ENCODE results near the gene CACHD1. TPM values are rescaled to one million over a fixed set of nuclear protein-coding genes. Genes with fewer than 3 reads are reported as not detected.

CACHD1 gene
- total and polyA plus RNA-seq, 9 of the 15 experiments (the other 6 are each of a cell fraction or from before 2014, with no cell fraction given): 0.07 TPM; not detected in 8

DNA sequence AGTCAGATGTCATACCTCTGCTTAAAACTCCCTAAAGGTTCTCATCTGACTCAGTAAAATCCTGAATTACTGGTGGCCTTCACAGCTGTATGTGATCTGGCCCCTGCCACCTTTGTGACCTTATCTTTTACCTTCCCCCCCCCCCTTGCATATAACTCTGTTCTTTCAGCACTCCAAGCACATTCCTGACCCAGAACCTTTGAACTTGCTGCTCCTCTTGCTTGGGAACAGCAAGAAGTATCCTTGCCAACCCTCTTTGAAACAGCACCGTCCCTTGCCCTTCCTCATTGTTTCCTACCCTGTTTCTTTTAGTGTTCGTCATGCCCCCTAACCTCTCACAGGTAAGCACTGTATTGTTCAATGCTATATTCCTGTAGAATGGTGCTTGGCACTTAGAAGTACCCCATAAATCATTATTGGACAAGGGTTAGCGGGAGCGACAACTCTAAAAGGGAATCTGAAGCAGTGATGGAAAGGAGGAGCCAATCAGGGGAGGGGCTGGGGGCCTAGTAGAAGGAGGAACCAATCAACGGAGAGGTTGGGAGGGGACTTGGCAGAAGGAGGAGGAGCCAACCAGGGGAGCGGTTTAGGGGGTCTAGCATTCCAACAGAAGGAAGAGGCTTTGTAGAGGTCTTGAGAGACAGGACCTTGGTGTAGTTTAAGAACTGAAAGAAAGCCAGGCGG lies 13.9 kb downstream of the CACHD1 start:
- Histone ChIP-seq H3K9ac (ENCODE audit: insufficient read depth in 1 of 2, low read depth in 2 of 2, low read length in 2 of 2) (no peak overlapping the region), H3K4me1 (replicated peaks in 1 of 2; ENCODE audit: control insufficient read depth in 2 of 2, insufficient read depth in 2 of 2, low read length in 2 of 2) (no peaks in the 10 kb centered on the region), H3K4me3 (no peak overlapping the region), H2AFZ (ENCODE audit: low read depth, low read length) (no peak overlapping the region), H3K36me3 (ENCODE audit: control insufficient read depth, insufficient read depth, low read length) (no peaks in the 10 kb centered on the region), H4K20me1 (replicated peaks; ENCODE audit: control insufficient read depth, insufficient read depth, low read length) (no peaks in the 10 kb centered on the region), H3K27me3 (ENCODE audit: control insufficient read depth in 2 of 2, insufficient read depth in 2 of 2, low read length in 2 of 2) (no peaks in the 10 kb centered on the region), H3K4me2 (ENCODE audit: insufficient read depth, low read length) (no peak overlapping the region), H3K9me1 (ENCODE audit: control insufficient read depth, insufficient read depth, low read length) (no peaks in the 10 kb centered on the region), H3K27ac (ENCODE audit: extremely low read depth, low read depth, low read length) (no peak overlapping the region), H3K9me3 (replicated peaks; ENCODE audit: control insufficient read depth, insufficient read depth, low read depth, low read length) (no peaks in the 10 kb centered on the region), H3K79me2 (ENCODE audit: control insufficient read depth, insufficient read depth, low read length) (no peaks in the 10 kb centered on the region)
- ChIA-PET CTCF (ENCODE audit: low intra/inter-chr PET ratio) (no interaction called here), POLR2A (no interaction called here)
- TF ChIP-seq TAF1 (IDR thresholded peaks at IDR 0.05; ENCODE audit: control insufficient read depth, extremely low read depth, insufficient read depth, low read length, severe bottlenecking): no peak
- no peak for TF ChIP-seq BRCA1 (IDR thresholded peaks at IDR 0.05)
- TF ChIP-seq BRCA1 (CRISPR knock-in tag; IDR thresholded peaks at IDR 0.05): no peak
- FAIRE-seq: no peak
- 2% methylated on average over 7 of the region's 7 CpGs for WGBS (ENCODE audit: insufficient coverage, low coverage, missing lambda C conversion rate)
- intact Hi-C loops (cut with micrococcal nuclease) (no loop called here), in situ Hi-C loops (cut with MboI) (no loop called here)
- no peak for ATAC-seq
- no TSS peak for BruUV-seq (replicated peaks)
- DNase-seq (ENCODE audit: extremely low read depth in 1 of 4, low spot score in 3 of 4): peak in 1 of 4 experiments; percentile 26

DNA sequence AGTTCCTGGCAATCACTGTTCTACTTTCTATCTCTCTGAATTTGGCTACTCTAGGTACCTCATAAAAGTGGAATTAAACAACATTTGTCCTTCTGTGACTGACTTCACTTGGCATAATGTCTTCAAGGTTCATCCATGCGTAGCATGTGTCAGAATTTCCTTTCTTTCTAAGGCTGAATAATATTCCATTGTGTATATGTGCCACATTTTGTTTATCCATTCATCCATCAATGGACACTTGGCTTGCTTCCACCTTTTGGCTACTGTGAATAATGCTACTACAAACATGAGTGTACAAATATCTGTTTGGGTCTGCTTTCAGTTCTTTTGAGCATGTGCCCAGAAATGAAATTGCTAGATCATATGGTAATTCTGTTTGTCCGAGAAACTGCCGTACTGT lies 14.7 kb downstream of the CACHD1 start:
- Histone ChIP-seq H2AFZ (ENCODE audit: low read depth, low read length) (no peak overlapping the region), H3K4me1 (replicated peaks in 1 of 2; ENCODE audit: control insufficient read depth in 2 of 2, insufficient read depth in 2 of 2, low read length in 2 of 2) (no peaks in the 10 kb centered on the region), H3K27ac (ENCODE audit: extremely low read depth, low read depth, low read length) (no peak overlapping the region), H3K4me3 (no peak overlapping the region), H3K4me2 (ENCODE audit: insufficient read depth, low read length) (no peak overlapping the region), H3K9me3 (replicated peaks; ENCODE audit: control insufficient read depth, insufficient read depth, low read depth, low read length) (no peaks in the 10 kb centered on the region), H3K27me3 (ENCODE audit: control insufficient read depth in 2 of 2, insufficient read depth in 2 of 2, low read length in 2 of 2) (no peaks in the 10 kb centered on the region), H3K9me1 (ENCODE audit: control insufficient read depth, insufficient read depth, low read length) (no peaks in the 10 kb centered on the region), H3K36me3 (ENCODE audit: control insufficient read depth, insufficient read depth, low read length) (no peaks in the 10 kb centered on the region), H3K79me2 (ENCODE audit: control insufficient read depth, insufficient read depth, low read length) (no peaks in the 10 kb centered on the region), H3K9ac (ENCODE audit: insufficient read depth in 1 of 2, low read depth in 2 of 2, low read length in 2 of 2) (no peak overlapping the region), H4K20me1 (replicated peaks; ENCODE audit: control insufficient read depth, insufficient read depth, low read length) (no peaks in the 10 kb centered on the region)
- 4% methylated on average over 3 of the region's 3 CpGs for WGBS (ENCODE audit: insufficient coverage, low coverage, missing lambda C conversion rate)
- intact Hi-C loops (cut with micrococcal nuclease): no loop called here
- FAIRE-seq (no peak), ATAC-seq (no peak), DNase-seq (ENCODE audit: extremely low read depth in 1 of 4, low spot score in 3 of 4) (no peak)
- ChIA-PET CTCF (ENCODE audit: low intra/inter-chr PET ratio) (no interaction called here), POLR2A (no interaction called here)
- in situ Hi-C loops (cut with MboI): no loop called here
- TF ChIP-seq TAF9B (IDR thresholded peaks at IDR 0.05; ENCODE audit: partially characterized antibody) (no peak), TAF15 (IDR thresholded peaks at IDR 0.05; ENCODE audit: low read depth, low read length) (no peak), GTF2A2 (tag; IDR thresholded peaks at IDR 0.05) (no peak), ASH1L (IDR thresholded peaks at IDR 0.05; ENCODE audit: borderline replicate concordance, low read depth, partially characterized antibody) (no peak), CBFA2T2 (conservative IDR thresholded peaks at IDR 0.05) (no peak), CAMTA2 (CRISPR knock-in tag; conservative IDR thresholded peaks at IDR 0.05) (no peak), PRMT5 (CRISPR knock-in tag; IDR thresholded peaks at IDR 0.05) (no peak)
- TF ChIP-seq, protein P1, sequence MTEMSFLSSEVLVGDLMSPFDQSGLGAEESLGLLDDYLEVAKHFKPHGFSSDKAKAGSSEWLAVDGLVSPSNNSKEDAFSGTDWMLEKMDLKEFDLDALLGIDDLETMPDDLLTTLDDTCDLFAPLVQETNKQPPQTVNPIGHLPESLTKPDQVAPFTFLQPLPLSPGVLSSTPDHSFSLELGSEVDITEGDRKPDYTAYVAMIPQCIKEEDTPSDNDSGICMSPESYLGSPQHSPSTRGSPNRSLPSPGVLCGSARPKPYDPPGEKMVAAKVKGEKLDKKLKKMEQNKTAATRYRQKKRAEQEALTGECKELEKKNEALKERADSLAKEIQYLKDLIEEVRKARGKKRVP (CRISPR knock-in tag; IDR thresholded peaks at IDR 0.05): no peak
- no TSS peak for BruUV-seq (replicated peaks)

Measured in K562 (cell line).